K562 (cell line): ENCODE results near the gene LPIN2. TPM values are rescaled to one million over a fixed set of nuclear protein-coding genes. Genes with fewer than 3 reads are reported as not detected.

ENCODE experiments used
- ATAC-seq: fragments of 200-7000 bp; cut with Tn5 transposase; 3 replicates; pipeline ENCODE4 v1.9.1; 2020; ENCODE audit warnings: moderate library complexity
- BruUV-seq: library from RNA; stranded (reverse); fragments of 400-500 nt; replicated peaks from 2 replicates; lab custom pipeline; 2021; lab: Mats Ljungman, UMichigan
- CTCF ChIA-PET: fragments of 300-600 bp; formaldehyde crosslinking; extraction: SDS; loops from one replicate; lab custom pipeline; 2021; ENCODE audit warnings: low intra/inter-chr PET ratio; lab: Yijun Ruan, JAX
- POLR2A ChIA-PET: fragments of 300-600, 350-650 bp; sonication (Branson Sonifier 250); formaldehyde crosslinking; extraction: SDS; loops from one replicate; lab custom pipeline; 2021; ENCODE audit warnings: antibody characterized with exemption, inconsistent platforms; lab: Yijun Ruan, JAX
- DNase-seq, 4 experiments: peaks; one replicate each; pipeline versions ENCODE4 v3.0.0 to v3.0.0-alpha.2; 2011 to 2018; ENCODE audit warnings: low spot score in 3 of 4, mixed read lengths in 3 of 4; ENCODE audit errors: extremely low read depth in 1 of 4
- FAIRE-seq: peaks from 2 replicates; lab custom pipeline; 2011; peaks lifted over from hg19 to GRCh38; lab: Jason Lieb, UNC
- H2AFZ ChIP-seq: 2 replicates; pipeline ENCODE4 v1.6.0; 2011; ENCODE audit warnings: low read depth, low read length, control low read depth, inconsistent platforms
- H3K27ac ChIP-seq: fragments of 200-600 bp; 3 replicates; pipeline ENCODE4 v1.8.0; 2011; ENCODE audit warnings: low read depth, mild to moderate bottlenecking, control low read depth, inconsistent platforms, low read length, moderate library complexity, mixed read lengths; ENCODE audit errors: extremely low read depth
- H3K27me3 ChIP-seq, 2 experiments: fragments of 300-600 bp in 1 of 2; 2 replicates in 1 of 2; 3 replicates in 1 of 2; pipeline versions ENCODE4 v1.6.0 to v1.8.0; 2011; ENCODE audit warnings: inconsistent platforms in 2 of 2, low read length in 2 of 2, mild to moderate bottlenecking in 1 of 2, mixed read lengths in 1 of 2, moderate library complexity in 1 of 2; ENCODE audit not compliant: control insufficient read depth in 2 of 2, insufficient read depth in 2 of 2
- H3K36me3 ChIP-seq: fragments of 300-600 bp; 3 replicates; pipeline ENCODE4 v1.8.0; 2011; ENCODE audit warnings: mild to moderate bottlenecking, low read length, inconsistent platforms; ENCODE audit not compliant: control insufficient read depth, insufficient read depth
- H3K4me1 ChIP-seq, 2 experiments: fragments of 200-600 bp in 1 of 2; replicated peaks in 1 of 2; 2 replicates in 1 of 2; 3 replicates in 1 of 2; pipeline versions ENCODE4 v1.5.1 to v1.8.0; 2011; ENCODE audit warnings: inconsistent platforms in 2 of 2, low read length in 2 of 2, mild to moderate bottlenecking in 1 of 2, mixed read lengths in 1 of 2, moderate library complexity in 1 of 2; ENCODE audit not compliant: control insufficient read depth in 2 of 2, insufficient read depth in 2 of 2
- H3K4me2 ChIP-seq: 2 replicates; pipeline ENCODE4 v1.6.1; 2011; ENCODE audit warnings: low read length, control low read depth, inconsistent platforms, mixed read lengths; ENCODE audit not compliant: insufficient read depth
- H3K4me3 ChIP-seq: fragments of 200-600 bp; sonication (generic), shearing (Covaris generic); 2 replicates; pipeline ENCODE4 v1.5.1; 2016; ENCODE audit warnings: control low read depth, inconsistent platforms
- H3K79me2 ChIP-seq: fragments of 200-600 bp; 3 replicates; pipeline ENCODE4 v1.8.0; 2011; ENCODE audit warnings: low read length, inconsistent platforms; ENCODE audit not compliant: control insufficient read depth, insufficient read depth
- H3K9ac ChIP-seq, 2 experiments: 2 replicates each; pipeline versions ENCODE4 v1.6.0 to v1.6.1; 2011; ENCODE audit warnings: low read depth in 2 of 2, low read length in 2 of 2, control low read depth in 1 of 2, inconsistent platforms in 1 of 2, mild to moderate bottlenecking in 1 of 2, mixed read lengths in 1 of 2; ENCODE audit not compliant: insufficient read depth in 1 of 2
- H3K9me1 ChIP-seq: one replicate; pipeline ENCODE4 v1.6.0; 2011; ENCODE audit warnings: inconsistent platforms, mild to moderate bottlenecking, low read length, moderate library complexity; ENCODE audit not compliant: control insufficient read depth, insufficient read depth
- H3K9me3 ChIP-seq: replicated peaks from 2 replicates; pipeline ENCODE4 v1.5.1; 2011; ENCODE audit warnings: low read depth, low read length, inconsistent platforms; ENCODE audit not compliant: control insufficient read depth, insufficient read depth
- H4K20me1 ChIP-seq: replicated peaks from 2 replicates; pipeline ENCODE4 v1.6.1; 2011; ENCODE audit warnings: low read length, inconsistent platforms, mixed read lengths; ENCODE audit not compliant: control insufficient read depth, insufficient read depth
- CLOCK ChIP-seq: fragments of 250-450 bp; sonication (Bioruptor Pico); IDR thresholded peaks from 2 replicates; pipeline ENCODE4 v1.4.0; 2020; ENCODE audit warnings: mild to moderate bottlenecking, moderate library complexity, borderline replicate concordance
- CXXC5 ChIP-seq: fragments of 250-450 bp; sonication (Bioruptor Pico); IDR thresholded peaks from 2 replicates; pipeline ENCODE4 v1.8.0; 2022; ENCODE audit warnings: inconsistent platforms, mild to moderate bottlenecking, moderate library complexity
- KDM4B ChIP-seq, 2 experiments: fragments of 450-650 bp in 1 of 2; sonication (generic) in 1 of 2; IDR thresholded peaks; 2 replicates each; pipeline ENCODE4 v1.6.1; 2016 to 2017; ENCODE audit warnings: borderline replicate concordance in 2 of 2, antibody characterized with exemption in 1 of 2, low read depth in 1 of 2, mild to moderate bottlenecking in 1 of 2
- MAFK ChIP-seq: IDR thresholded peaks from 2 replicates; pipeline ENCODE4 v1.6.1; 2011; ENCODE audit warnings: low read length, improper control_type of control experiment
- PKNOX1 ChIP-seq: fragments of 450-650 bp; IDR thresholded peaks from 2 replicates; pipeline ENCODE4 v1.6.1; 2016
- SUPT5H ChIP-seq: fragments of 450-650 bp; IDR thresholded peaks from 2 replicates; pipeline ENCODE4 v1.6.1; 2016
- ZBTB2 ChIP-seq: fragments of 450-650 bp; IDR thresholded peaks from 2 replicates; pipeline ENCODE4 v1.6.1; 2016; ENCODE audit warnings: antibody characterized with exemption
- ZC3H4 ChIP-seq: sonication (generic); formaldehyde crosslinking; IDR thresholded peaks from 2 replicates; pipeline ENCODE4 v1.9.0; 2021; ENCODE audit warnings: missing genetic modification reagents, borderline replicate concordance
- ZNF445 ChIP-seq: fragments of 250-450 bp; sonication (Bioruptor Pico); IDR thresholded peaks from 2 replicates; pipeline ENCODE4 v1.4.0; 2020; ENCODE audit warnings: low read depth, mild to moderate bottlenecking, moderate library complexity
- WGBS: fragments of 100-300 bp; shearing (Covaris generic); methylation state at CpG from one replicate; pipeline ENCODE4 v1.1.6; 2016; ENCODE audit warnings: low coverage, mixed read lengths; ENCODE audit not compliant: insufficient coverage; ENCODE audit errors: missing lambda C conversion rate; 5-methylcytosine and 5-hydroxymethylcytosine counted together
- in situ Hi-C: fragments of 300-500 bp; cut with MboI; formaldehyde crosslinking; loops from 4 replicates; pipeline ENCODE4 v1.15.0; 2018; ENCODE audit warnings: inconsistent platforms, mixed read lengths
- intact Hi-C: fragments of 100-400 bp; cut with micrococcal nuclease; formaldehyde crosslinking; loops from 2 replicates; pipeline ENCODE4 v1.14.2; 2022
- polyA plus RNA-seq, 8 experiments: library from polyadenylated mRNA; depleted of rRNA in 4 of 8; stranded (reverse) in 5 of 8; unstranded in 3 of 8; fragments of >200 nt; fragmentation: Nextera tagmentation in 2 of 8; fragmentation: Illumina TruSeq in 1 of 8; extraction: Ambion mirVana in 2 of 8; extraction: Trizol in 1 of 8; gene quantifications; 2 replicates each; pipeline versions ENCODE4 v1.2.1 to v1.2.3, GENCODE V29; 2011 to 2014; ENCODE audit warnings: inconsistent platforms in 1 of 8, missing spikeins in 1 of 8
- total RNA-seq, 7 experiments: library from RNA; depleted of rRNA in 6 of 7; stranded (reverse); fragments of >200 nt in 6 of 7; fragmentation: Illumina TruSeq in 2 of 7; extraction: Trizol in 2 of 7; gene quantifications; 2 replicates each; pipeline versions ENCODE4 v1.2.1 to v1.2.3, GENCODE V29; 2011 to 2021; ENCODE audit warnings: low replicate concordance in 1 of 7

The LPIN2 gene
- total and polyA plus RNA-seq, 9 of the 15 experiments (the other 6 are each of a cell fraction or from before 2014, with no cell fraction given): 5.2 to 34.8 (median 24.6) TPM

- Histone ChIP-seq H3K4me1 (peaks cover 14 to 40% of the 10 kb centered on the region in 2 experiments), H3K9me3 (no peaks in the 10 kb centered on the region), H3K4me3 (no peak overlapping the region), H2AFZ (no peak overlapping the region), H3K27me3 (no peaks in the 10 kb centered on the region), H3K36me3 (peaks cover 32% of the 10 kb centered on the region), H3K4me2 (no peak overlapping the region), H3K27ac (peak overlapping the region; percentile 37; the same call in 2 of the 3 replicates), H4K20me1 (no peaks in the 10 kb centered on the region), H3K9ac (no peak overlapping the region), H3K9me1 (no peaks in the 10 kb centered on the region), H3K79me2 (peaks cover 88% of the 10 kb centered on the region)
- intact Hi-C loops (no loop called here), in situ Hi-C loops (no loop called here)
- 65% methylated on average over 4 of the region's 4 CpGs for WGBS
- ATAC-seq: no peak
- DNase-seq: no peak
- CTCF ChIA-PET: no interaction called here
- POLR2A ChIA-PET: interaction anchor here (0.6 to 1.8 kb wide), 8 partner anchors 9 to 249 kb away, joined by 3 to 8 read pairs (median 3); partner anchors contain the start of gene LPIN2
- BruUV-seq: no TSS peak
- FAIRE-seq: no peak
- TF ChIP-seq MAFK: no peak
- TF ChIP-seq SUPT5H: no peak
- TF ChIP-seq CLOCK (CRISPR knock-in tag): no peak
- TF ChIP-seq CXXC5 (CRISPR knock-in tag): no peak
- no peak for TF ChIP-seq ZNF445 (CRISPR knock-in tag)
- 0 out of 2 replicates have a peak, but pooled peaks have one; percentile 14 for TF ChIP-seq PKNOX1
- TF ChIP-seq KDM4B (IDR thresholded peaks at IDR 0.05; ENCODE audit: borderline replicate concordance in 2 of 2, low read depth in 1 of 2): no peak
- TF ChIP-seq ZC3H4 (CRISPR knock-in tag): no peak
- no peak for TF ChIP-seq ZBTB2
Observed at GRCh38 chr18:2997846-2998564, 14.9 kb downstream of the LPIN2 start.
